Embryonic facial prominence (tissue), 1 donor: ENCODE data around the gene DXO.
"Not testable (repeated sequence)": the region's sequence is repeated elsewhere in the genome, so short reads cannot be mapped to it uniquely, and the experiment has no call there.

Experiments
- DNase-seq: peaks from one replicate; pipeline ENCODE4 v3.0.0-alpha.2; 2016; ENCODE audit errors: extremely low spot score

DXO gene

DNA sequence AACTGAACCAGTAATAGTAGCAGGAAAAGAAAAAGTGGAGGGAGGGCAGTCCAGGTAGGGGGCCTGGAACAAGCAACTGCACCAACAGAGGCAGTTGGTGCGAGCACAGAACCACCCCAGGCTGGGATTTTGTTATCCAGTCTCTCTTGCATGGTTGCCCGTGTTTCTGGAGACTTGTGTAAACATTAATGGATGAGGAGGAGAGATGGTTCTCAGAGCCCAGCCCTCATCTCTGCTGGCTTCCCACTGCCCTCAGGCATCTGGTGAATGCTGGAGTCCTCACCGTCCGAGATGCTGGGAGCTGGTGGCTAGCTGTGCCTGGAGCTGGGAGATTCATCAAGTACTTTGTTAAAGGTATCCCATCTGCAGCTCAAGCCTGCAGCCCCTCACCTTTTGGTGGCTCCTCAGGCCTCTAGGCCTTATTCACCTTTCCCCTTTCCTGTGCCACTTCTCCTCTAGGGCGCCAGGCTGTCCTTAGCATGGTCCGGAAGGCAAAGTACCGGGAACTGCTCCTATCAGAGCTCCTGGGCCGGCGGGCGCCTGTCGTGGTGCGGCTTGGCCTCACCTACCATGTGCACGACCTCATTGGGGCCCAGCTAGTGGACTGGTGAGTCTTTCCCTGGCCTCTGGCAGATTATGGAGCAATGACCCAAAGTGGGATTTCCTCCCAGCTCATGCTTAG is 8.4 kb upstream of the DXO start:
- not testable (repeated sequence) for DNase-seq

DNA sequence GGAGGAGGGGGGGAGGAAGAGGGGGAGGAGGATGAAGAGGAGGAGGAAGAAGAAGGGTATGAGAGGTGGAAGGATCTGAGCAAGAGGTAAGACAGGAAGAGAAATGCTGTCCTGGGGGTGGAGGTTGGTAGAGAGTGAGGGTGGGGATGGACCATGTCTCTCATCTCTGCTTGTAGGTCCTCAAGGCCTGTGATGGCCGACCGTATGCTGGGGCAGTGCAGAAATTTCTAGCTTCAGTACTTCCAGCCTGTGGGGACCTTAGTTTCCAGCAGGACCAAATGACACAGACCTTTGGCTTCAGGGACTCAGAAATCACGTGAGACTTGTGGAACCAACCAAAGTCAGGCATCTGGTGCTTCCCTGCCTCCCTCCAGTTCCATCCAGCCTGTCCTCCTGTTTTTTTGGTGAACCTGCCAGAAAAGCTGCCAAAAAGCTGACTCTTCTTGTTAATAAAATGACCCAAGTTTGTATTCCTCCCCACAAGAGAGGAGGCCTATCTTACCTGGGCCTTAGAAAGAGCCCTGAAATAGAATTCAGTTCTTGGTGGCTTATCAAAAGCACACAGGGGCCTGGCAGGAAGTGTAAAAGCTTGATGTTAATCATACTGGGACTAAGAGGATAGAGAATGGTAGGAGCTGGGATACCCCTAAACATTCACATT is 7.4 kb upstream of the DXO start:
- no peak for DNase-seq

DNA sequence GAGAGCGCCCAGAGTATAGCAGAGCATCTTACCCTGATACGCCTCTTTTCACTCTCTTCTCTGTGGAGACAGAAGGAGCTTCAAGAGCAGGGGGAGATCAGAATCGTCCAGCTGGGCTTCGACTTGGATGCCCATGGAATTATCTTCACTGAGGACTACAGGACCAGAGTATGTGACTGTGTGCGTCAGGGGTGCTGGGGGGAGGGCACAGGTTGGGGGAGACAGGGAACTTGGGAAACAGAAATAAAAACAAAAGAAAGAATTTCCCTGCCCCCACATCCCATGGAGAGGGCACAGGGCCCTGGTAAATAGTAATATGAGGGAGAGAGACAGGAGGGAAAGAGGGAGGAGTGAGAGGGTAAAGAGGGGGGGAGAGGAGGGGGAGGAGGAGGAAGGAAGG is 6.9 kb upstream of the DXO start:
- no peak for DNase-seq

DNA sequence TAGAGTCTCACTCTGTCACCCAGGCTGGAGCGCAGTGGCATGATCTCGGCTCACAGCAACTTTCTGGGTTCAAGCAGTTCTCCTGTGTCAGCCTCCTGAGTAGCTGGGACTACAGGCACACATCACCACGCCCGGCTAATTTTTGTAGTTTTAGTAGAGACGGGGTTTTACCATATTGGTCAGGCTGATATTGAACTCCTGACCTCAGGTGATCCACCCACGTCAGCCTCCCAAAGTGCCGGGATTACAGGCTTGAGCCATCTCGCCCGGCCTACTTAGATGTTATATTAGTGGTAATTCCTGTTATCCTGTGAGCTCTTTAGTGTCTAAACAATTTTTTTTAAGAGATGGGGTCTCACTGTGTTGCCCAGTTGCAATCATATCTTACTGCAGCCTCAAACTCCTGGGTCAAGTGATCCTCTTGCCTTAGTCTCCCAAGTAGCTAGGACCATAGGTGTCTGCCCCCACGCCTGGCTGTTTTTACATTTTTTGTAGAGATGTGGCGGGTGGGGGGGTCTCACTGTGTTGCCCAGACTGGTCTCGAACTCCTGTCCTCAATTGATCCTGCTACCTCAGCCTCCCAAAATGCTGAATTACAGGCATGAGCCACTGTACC is 6.0 kb upstream of the DXO start:
- DNase-seq: no peak

DNA sequence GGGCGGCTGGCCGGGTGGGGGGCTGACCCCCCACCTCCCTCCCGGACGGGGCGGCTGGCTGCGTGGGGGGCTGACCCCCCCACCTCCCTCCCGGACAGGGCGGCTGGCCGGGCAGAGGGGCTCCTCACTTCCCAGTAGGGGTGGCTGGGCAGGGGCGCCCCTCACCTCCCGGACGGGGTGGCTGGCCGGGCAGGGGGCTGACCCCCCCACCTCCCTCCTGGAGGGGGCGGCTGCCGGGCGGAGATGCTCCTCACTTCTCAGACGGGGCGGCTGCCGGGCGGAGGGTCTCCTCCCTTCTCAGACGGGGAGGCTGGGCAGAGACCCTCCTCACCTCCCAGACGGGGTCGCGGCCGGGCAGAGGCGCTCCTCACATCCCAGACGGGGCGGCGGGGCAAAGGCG is 4.1 kb upstream of the DXO start:
- not testable (repeated sequence) for DNase-seq

DNA sequence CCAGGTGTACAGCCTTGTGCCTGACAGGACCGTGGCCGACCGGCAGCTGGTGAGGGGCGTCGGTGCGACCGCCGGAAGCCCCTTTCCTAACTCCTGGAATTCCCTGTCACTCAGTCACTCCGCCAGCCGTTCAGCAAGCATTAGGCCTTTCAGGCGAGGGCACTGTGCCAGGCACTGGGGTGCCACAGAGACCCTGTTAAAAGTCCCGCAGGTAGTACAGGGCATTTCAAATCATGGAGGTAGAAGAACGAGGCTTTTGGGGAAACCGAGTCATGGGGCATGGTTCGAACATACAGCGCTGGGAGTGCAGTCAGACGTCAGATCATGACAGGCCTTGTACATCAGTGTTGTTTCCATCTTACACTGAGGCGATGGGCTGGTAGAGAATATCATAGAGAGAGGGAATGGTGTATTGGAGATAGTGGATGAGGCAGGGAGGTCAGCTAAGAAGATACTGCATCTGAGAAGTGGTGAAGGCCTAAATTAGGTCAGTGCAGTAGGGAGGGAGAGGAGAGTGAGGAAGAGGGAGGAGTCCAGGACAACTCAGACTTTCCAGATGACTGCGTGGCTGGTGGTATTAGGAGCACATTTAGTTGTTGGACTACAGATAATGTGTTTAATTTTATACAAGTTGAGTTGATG is 892 bp upstream of the DXO start:
- no peak for DNase-seq

DNA sequence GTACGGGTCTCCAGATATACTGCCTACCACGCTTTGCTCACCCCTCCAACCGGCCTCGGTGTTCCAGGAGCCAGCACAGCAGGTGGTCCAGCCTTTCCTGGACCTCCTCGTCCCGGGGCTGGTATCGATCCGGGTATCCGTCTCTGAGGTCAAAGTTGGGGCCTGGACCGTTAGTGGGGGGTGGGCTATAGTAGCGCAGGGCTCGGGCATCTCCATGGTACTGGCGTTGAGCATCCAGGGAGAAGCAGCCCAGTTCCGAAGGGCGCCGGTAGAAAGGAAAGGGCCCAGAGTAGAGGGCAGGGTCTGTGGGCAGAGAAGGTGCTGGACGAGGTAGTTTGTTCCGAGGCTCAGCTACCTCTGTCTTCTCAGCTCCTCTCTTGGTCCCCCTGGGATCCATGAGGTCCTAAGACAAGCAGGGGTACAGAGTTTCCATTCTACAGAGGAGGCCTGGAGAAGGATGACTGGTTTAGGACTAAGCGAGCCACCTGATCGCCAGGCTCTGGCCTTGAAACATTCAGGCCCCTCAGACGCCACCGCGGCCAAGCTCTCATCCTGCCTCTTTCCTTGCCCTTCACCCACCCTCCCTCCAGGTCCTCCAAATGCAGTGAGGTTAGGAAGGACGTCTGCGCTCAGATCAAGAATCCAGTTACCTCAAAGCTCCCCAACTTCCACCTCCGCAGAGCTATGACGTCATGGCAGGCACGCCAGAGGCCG is 502 bp downstream of the DXO start:
- DNase-seq: no peak

DNA sequence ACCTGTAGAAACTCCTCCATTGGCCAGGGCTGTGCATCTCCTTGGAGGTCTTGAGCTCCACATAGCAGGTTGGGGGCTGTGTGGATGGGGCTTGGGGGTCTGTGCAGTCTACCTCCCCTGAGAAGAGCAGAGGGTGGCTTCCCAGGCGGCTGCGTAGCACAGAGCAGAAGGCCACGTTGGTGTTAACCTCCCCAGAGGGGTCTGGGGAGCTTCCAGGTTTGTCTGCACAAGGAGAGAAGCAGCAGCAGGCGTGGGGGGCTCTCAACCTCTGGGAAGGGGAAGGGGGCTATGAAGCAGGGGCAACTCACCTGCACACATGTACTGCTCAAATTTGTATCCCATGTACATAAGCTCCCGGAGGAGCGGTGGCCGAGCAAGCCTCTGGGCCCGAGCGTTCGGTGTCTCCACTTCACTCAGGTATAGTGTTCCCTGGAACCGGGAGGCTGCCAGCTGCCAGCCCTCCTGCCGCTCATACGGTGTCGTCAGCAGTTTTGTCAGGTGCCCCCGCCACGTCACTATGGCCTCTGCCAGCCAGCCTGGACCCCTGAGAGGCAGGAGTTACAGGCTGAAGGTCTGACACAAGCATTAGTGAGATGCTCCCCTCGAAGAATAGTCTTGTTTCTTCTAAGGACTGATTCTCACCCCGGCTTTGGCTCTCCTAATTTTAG is 1.2 kb downstream of the DXO start:
- DNase-seq: no peak

DNA sequence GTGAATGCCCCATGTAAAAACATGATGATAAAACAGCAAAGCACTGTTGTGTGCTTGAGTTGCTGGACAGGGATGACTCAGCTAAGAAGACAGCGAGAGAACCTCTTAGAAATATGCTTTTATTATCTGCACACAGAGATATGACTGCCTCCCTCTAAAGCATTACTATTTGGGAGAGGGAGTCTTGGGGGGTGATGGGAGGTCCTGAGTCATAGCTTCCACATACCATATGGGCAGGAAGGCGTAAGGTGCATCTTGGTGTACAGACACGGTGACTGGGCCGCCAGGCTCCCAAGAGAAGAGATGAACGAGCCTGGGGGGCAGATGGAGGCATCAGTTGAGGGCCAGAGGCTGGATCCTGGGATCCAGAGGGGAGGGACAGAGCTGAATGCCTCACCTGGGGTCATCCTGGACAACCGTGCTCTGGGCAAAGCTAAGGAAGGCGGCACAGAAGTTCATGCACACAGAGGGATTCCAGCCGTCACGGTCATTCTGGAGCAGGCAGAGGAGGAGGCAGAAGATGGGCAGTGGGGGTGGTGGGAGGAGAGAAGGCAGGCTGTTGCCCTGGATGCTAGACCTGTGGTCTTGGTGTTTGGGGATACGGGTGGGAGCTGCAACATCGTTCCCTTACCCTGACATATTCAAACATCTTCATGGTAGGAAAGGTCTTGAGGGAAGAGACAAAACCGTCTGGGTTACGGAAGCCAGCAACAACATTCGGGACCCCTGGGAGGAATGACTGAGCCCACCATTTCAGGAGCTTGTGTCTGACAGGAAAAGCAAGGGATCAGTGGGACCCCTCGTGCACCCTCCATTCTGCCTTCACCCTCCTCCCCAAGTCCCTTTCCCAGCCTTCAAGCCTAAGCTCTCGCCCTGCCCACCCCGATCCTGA is 2.0 kb downstream of the DXO start:
- no peak for DNase-seq

DNA sequence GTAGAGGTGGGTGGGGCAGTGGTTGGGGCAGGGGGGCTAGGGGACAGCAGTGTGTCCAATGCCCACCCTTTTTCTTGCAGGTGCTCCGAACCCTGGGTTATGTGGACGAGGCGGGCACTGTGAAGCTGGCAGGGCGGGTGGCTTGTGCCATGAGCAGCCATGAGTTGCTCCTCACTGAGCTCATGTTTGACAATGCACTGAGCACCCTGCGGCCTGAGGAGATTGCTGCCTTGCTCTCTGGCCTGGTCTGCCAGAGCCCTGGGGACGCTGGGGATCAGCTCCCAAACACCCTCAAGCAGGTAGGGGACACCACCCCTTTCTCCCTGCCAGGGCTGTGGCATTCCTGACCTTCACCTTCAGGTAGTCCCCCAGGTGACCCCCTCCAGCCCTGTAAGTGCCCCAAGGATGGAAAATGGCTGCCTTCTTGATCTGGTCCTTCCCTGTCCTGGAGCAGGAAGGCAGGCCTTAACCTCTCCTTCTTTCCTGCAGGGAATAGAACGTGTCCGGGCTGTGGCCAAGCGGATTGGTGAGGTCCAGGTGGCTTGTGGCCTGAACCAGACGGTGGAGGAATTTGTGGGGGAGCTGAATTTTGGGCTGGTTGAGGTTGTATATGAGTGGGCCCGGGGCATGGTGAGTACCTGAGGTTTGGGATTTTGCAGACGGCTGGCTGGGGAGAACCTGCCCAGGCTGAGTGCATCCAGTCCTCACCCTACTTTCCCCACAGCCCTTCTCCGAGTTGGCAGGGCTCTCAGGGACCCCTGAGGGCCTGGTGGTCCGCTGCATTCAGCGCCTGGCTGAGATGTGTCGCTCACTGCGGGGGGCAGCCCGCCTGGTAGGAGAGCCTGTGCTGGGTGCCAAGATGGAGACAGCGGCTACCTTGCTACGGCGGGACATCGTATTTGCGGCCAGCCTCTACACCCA is 2.9 kb downstream of the DXO start:
- no peak for DNase-seq

DNA sequence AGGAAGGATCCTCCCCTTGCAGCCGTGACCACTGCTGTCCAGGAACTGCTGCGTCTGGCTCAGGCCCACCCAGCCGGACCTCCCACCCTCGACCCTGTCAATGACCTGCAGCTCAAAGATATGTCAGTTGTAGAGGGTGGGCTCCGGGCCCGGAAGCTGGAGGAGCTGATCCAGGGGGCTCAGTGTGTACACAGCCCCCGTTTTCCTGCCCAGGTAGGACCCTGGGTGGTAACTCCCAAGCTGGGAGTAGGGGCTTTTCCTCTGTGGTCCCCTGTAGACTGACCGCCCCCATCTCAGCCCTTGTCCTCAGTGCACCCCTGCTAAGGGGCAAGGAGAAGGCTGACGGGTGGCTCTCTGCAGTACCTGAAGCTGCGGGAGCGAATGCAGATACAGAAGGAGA is 3.6 kb downstream of the DXO start:
- no peak for DNase-seq

DNA sequence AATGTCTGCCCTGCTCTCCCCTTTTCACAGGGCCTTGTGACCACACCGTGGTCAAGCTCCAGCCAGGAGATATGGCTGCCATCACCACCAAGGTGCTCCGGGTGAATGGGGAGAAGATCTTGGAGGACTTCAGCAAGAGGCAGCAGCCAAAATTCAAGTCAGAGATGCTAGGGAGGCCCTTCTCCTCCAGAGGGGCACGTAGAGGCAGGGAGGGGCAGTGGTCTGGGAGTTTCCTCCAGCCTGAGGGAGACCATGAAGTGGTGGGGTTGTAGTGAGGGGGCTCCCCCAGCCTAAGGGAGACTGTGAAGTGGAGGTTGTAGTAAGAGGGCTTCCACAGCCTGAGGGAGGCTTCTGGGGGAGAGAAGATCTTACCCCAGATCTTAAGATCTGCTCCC is 4.0 kb downstream of the DXO start:
- no peak for DNase-seq

DNA sequence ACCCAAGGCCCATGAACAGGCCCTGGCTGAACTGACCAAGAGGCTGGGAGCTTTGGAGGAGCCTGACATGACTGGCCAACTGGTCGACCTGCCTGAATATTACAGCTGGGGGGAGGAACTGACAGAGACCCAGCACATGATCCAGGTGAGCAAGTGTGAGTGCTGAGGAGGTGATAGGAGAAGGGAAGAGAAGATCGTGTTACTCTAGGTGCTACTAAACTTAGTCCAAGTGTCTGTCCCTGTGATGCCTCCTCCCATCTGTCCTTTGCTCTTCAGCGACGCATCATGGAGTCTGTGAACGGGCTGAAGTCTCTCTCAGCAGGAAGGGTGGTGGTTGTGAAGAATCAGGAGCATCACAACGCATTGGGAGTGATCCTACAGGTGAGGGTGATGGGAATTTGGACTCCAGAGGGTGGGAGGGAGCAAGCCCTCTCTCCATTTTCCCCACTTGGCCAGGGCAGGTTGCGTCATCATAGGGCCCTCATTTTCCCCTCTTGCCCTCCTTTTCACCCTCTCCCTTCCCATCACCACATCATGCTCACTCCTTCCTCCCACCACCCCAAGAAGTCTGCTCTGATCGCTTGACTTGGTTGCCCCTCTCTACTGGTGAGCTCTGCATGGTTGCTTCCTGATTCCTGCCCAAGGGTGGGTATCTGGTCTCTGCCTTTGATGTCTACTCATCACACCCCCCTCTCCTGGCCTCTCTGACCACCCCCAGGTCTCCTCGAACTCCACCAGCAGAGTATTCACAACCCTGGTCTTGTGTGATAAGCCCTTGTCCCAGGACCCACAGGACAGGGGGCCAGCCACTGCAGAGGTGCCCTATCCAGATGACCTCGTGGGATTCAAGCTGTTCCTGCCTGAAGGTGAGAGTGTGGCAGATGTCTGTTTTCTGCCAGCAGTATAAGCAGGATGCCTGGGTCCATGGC is 4.7 kb downstream of the DXO start:
- no peak for DNase-seq

DNA sequence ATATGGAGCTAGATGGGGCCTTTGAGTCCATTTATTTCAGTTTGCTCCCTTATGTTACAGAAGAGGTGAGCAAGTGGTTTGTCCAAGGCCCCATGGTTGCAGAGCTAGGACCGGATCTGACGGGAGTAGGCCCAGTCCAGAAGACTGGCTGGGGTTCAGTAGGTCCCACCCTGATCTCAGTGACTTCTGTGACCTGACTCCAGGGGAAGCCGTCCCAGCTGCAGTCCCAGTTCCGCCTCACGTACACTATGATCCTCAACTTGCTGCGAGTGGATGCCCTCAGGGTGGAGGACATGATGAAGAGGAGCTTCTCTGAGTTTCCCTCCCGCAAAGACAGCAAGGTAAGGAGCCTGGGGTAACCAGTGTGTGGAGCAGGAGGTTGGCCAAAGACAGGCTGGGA is 5.4 kb downstream of the DXO start:
- no peak for DNase-seq

DNA sequence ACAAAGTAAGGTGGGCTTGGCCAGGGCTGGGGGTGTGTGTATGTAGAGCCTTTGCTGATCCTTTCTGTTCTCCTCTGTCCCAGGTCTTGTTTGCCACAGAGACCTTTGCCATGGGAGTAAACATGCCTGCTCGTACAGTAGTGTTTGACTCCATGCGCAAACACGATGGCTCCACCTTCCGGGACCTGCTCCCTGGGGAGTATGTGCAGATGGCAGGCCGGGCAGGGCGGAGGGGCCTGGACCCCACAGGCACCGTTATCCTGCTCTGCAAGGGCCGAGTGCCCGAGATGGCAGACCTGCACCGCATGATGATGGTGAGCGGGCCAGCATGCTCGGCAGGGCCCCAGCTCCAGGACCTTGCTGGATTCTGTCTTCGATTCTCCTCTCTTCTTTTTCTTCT is 6.2 kb downstream of the DXO start:
- no peak for DNase-seq

DNA sequence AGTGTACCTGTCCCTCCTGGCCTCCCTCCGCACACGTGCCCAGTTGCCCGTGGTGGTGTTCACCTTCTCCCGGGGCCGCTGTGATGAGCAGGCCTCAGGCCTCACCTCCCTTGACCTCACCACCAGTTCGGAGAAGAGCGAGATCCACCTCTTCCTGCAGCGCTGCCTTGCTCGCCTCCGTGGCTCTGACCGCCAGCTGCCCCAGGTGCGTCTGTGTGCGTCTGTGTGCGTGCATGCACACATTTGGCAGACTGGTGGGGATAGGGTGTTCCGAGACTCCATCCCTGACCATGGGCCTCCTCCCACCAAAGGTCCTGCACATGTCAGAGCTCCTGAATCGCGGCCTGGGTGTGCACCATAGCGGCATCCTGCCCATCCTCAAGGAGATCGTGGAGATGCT is 8.0 kb downstream of the DXO start:
- no peak for DNase-seq

DNA sequence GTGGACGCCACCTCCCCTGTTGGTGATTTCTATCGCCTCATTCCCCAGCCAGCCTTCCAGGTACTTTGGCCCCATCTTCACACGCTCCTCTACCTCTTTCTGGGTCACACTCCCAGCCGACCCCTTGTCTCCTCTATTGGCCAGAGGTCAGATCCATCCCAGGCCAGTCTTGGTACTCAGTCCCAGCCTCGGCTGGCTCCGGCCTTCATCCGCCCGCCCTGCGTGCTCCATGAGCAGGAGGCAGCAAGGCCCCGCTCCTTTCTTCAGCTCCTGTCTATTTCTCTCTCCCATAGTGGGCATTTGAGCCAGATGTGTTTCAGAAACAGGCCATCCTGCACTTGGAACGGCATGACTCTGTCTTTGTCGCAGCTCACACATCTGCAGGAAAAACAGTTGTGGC is 10.3 kb downstream of the DXO start:
- DNase-seq: no peak
